KMS-11 (cell line): ENCODE data around the gene EXOC6B.

ENCODE experiments used
- H2AFZ ChIP-seq: fragments of 200-600 bp; sonication (generic); 2 replicates; pipeline ENCODE4 v1.6.1; 2016; ENCODE audit warnings: antibody characterized with exemption, mixed run types, low read depth
- H3K27ac ChIP-seq: fragments of 200-600 bp; sonication (generic); 2 replicates; pipeline ENCODE4 v1.6.1; 2016; ENCODE audit warnings: mild to moderate bottlenecking, mixed run types
- H3K27me3 ChIP-seq: fragments of 200-600 bp; sonication (generic); 2 replicates; pipeline ENCODE4 v1.6.1; 2017; ENCODE audit warnings: mild to moderate bottlenecking, low read depth, mixed run types, moderate library complexity; ENCODE audit not compliant: insufficient read depth
- H3K36me3 ChIP-seq: fragments of 200-600 bp; sonication (generic); 2 replicates; pipeline ENCODE4 v1.6.1; 2017; ENCODE audit warnings: mild to moderate bottlenecking, mixed run types; ENCODE audit not compliant: insufficient read depth
- H3K4me1 ChIP-seq: fragments of 200-600 bp; sonication (generic); 2 replicates; pipeline ENCODE4 v1.6.1; 2016; ENCODE audit warnings: mild to moderate bottlenecking, low read depth, mixed run types; ENCODE audit not compliant: poor library complexity, severe bottlenecking
- H3K4me2 ChIP-seq: fragments of 200-600 bp; sonication (generic); 2 replicates; pipeline ENCODE4 v1.7.0; 2016; ENCODE audit warnings: mild to moderate bottlenecking, mixed run types
- H3K4me3 ChIP-seq: fragments of 200-600 bp; sonication (generic); IDR thresholded peaks from 2 replicates; pipeline ENCODE4 v1.6.1; 2017; ENCODE audit warnings: low read depth, low read length, mixed read lengths; ENCODE audit not compliant: insufficient read depth
- H3K79me2 ChIP-seq: fragments of 200-600 bp; sonication (generic); 2 replicates; pipeline ENCODE4 v1.6.1; 2016; ENCODE audit warnings: low read depth, mixed run types; ENCODE audit not compliant: insufficient read depth
- H3K9ac ChIP-seq: fragments of 200-600 bp; sonication (generic); 2 replicates; pipeline ENCODE4 v1.6.1; 2016; ENCODE audit warnings: mild to moderate bottlenecking, mixed run types
- H4K20me1 ChIP-seq: fragments of 200-600 bp; sonication (generic); 2 replicates; pipeline ENCODE4 v1.6.1; 2016; ENCODE audit warnings: mild to moderate bottlenecking, mixed run types; ENCODE audit not compliant: insufficient read depth
- TF ChIP-seq, protein P1 (sequence below): fragments of 200-600 bp; sonication (generic); conservative IDR thresholded peaks from 2 replicates; pipeline ENCODE4 v1.6.1; 2017; ENCODE audit warnings: low read depth, mild to moderate bottlenecking, antibody characterized with exemption, low read length, moderate library complexity, mixed read lengths

EXOC6B gene

DNA sequence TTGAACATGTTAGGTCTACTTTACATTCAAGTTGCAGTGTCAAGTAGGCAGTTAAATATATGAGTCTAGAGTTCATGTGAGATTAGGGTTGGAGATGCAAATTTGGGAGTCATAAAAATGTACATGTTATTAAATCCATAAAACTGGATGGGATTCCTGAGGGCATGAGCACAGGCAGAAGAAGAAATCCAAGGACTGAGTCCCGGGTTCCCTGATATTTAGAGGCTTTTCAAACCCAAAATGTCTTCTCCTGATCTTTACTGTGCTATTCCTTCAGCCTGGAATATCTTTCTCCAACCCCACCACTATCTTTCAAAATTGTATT, 23.3 kb upstream of the EXOC6B start:
- Histone ChIP-seq H3K79me2 (no peaks in the 10 kb centered on the region), H3K27me3 (no peaks in the 10 kb centered on the region), H3K4me3 (no peak overlapping the region), H3K36me3 (no peaks in the 10 kb centered on the region), H3K9ac (no peak overlapping the region), H3K4me2 (no peak overlapping the region), H3K4me1 (no peaks in the 10 kb centered on the region), H2AFZ (no peak overlapping the region), H3K27ac (no peak overlapping the region), H4K20me1 (no peaks in the 10 kb centered on the region)
- TF ChIP-seq, protein P1, sequence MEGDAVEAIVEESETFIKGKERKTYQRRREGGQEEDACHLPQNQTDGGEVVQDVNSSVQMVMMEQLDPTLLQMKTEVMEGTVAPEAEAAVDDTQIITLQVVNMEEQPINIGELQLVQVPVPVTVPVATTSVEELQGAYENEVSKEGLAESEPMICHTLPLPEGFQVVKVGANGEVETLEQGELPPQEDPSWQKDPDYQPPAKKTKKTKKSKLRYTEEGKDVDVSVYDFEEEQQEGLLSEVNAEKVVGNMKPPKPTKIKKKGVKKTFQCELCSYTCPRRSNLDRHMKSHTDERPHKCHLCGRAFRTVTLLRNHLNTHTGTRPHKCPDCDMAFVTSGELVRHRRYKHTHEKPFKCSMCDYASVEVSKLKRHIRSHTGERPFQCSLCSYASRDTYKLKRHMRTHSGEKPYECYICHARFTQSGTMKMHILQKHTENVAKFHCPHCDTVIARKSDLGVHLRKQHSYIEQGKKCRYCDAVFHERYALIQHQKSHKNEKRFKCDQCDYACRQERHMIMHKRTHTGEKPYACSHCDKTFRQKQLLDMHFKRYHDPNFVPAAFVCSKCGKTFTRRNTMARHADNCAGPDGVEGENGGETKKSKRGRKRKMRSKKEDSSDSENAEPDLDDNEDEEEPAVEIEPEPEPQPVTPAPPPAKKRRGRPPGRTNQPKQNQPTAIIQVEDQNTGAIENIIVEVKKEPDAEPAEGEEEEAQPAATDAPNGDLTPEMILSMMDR = no peak

DNA sequence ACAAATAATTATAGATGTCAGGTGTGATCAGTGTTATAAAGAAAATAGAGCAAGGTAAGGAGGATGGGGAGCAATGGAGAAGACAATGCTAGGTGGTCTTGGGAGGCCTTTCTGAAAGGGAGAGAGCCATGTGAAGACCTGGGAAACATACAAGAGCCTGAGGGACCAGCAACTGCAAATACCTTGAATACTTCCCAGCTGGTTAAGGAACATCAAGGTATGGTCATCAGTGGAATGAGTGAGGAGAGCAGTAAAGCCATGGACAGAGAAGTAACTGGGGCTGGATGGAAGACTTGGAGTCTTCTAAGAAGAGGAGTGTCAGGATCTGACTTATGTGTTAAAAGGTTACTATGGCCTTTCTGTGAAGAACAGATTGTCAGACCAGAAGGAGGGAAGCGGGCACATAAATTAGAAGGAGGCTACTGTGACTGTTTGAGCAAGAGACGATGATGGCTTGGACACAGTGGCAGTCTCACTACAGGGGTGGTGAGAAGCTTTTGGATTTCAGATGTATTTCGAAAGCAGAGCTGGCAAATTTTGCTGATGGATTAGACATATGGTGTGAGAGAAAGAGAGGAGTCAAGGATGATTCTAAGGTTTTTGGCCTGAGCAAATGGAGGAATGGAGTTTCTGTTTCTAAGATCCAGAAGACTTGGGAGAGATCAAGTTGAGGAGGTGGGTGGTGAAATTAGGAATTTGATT, 22.8 kb upstream of the EXOC6B start:
- Histone ChIP-seq H3K27me3 (no peaks in the 10 kb centered on the region), H3K79me2 (no peaks in the 10 kb centered on the region), H3K4me2 (no peak overlapping the region), H3K27ac (no peak overlapping the region), H4K20me1 (no peaks in the 10 kb centered on the region), H3K4me1 (no peaks in the 10 kb centered on the region), H3K4me3 (no peak overlapping the region), H2AFZ (no peak overlapping the region), H3K9ac (no peak overlapping the region), H3K36me3 (no peaks in the 10 kb centered on the region)
- TF ChIP-seq, protein P1 = no peak

DNA sequence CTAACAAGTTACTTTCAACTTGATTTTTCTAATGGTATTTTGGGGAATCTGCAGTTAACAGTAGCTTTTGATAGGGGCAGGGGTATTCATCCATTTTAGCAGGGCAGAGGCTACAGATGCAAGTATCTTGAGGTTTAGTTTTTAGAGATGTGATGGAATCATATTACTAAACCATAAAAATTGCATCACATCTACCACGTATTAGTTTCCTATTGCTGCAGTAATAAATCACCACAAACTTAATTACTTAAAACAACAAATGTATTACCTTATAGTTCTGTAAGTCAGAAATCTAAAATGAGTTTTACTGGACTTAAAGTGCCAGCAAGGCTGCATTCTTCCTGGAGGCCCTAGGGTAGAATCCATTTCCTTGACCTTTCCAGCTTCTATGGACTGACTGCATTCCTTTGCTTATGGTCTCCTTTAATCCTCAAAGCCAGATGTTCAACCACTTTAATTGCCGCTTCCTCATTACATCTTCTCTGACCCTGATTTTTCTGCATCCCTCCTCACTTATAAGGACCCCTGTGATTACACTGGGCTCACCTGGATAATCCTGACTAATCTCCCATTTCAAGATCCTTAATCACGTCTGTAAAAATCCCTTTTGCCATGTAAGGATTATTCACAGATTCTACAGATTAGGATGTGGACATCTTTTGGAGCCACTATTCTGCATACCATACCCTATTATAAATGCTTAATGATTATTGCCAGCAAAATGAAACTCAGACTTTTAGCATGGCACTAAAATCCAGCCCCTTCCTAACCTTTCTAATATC, 21.9 kb upstream of the EXOC6B start:
- no peaks in the 10 kb centered on the region for H4K20me1 ChIP-seq
- TF ChIP-seq, protein P1 = no peak
- no peak overlapping the region for H2AFZ ChIP-seq
- no peaks in the 10 kb centered on the region for H3K79me2 ChIP-seq
- H3K27me3 ChIP-seq = no peaks in the 10 kb centered on the region
- H3K4me3 ChIP-seq = no peak overlapping the region
- no peak overlapping the region for H3K4me2 ChIP-seq
- no peak overlapping the region for H3K27ac ChIP-seq
- no peaks in the 10 kb centered on the region for H3K4me1 ChIP-seq
- no peak overlapping the region for H3K9ac ChIP-seq
- no peaks in the 10 kb centered on the region for H3K36me3 ChIP-seq

DNA sequence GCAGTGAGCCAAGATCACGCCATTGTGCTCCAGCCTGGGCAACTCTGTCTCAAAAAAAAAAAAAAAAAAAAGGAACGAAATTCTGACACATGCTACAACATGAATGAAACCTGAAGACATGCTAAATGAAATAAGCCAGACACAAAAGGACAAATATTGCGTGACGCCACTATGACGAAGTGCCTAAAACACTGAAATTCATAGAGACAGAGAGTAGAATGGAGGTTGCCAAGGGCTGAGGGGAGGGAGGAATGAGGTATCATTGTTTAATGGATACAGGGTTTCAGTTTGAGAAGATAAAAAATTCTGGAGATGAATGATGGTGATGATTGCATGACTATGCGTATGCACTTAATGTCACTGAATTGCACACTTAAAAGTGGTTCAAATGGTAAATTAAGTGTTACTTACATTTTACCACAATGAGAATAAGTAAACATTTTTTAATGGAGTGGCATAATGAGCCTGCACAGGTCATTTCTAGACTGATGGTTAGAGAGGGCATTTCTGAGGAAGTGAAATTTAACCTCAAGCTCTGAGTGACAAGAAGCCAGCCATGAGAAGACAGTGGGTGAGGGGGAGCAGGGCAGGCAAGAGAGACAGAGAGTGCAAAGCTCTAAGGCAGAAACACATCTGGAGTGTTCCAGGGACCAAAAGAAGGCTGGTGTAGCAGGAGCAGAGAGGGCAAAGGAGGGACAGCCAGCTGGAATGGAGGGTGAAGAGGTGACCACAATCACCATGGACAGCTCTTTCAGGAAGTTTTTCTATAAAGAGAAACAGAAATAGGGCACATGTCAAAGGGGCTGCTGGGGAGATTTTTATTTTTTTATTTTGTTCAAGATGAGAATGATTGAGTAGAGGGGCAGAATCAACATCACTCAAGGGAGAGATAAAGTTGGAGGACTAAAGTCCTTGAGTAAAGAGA, 20.6 kb upstream of the EXOC6B start:
- H3K4me3 ChIP-seq = no peak overlapping the region
- no peaks in the 10 kb centered on the region for H3K36me3 ChIP-seq
- TF ChIP-seq, protein P1 = no peak
- no peak overlapping the region for H3K27ac ChIP-seq
- H2AFZ ChIP-seq = no peak overlapping the region
- no peaks in the 10 kb centered on the region for H3K79me2 ChIP-seq
- no peaks in the 10 kb centered on the region for H3K27me3 ChIP-seq
- no peak overlapping the region for H3K4me2 ChIP-seq
- no peak overlapping the region for H3K9ac ChIP-seq
- H3K4me1 ChIP-seq = no peaks in the 10 kb centered on the region
- no peaks in the 10 kb centered on the region for H4K20me1 ChIP-seq
